ENCODE data around the gene DRAXIN. TPM values are rescaled to one million over a fixed set of nuclear protein-coding genes. Genes with fewer than 3 reads are reported as not detected.

Gene DRAXIN
- total RNA-seq, 4 donors from 2014 or later = not detected

GRCh38 chr1:11720033-11720376 lies 28.5 kb downstream of the DRAXIN start:
- ATAC-seq (ENCODE audit: low FRiP score) (no peak), DNase-seq (ENCODE audit: low spot score) (no peak)
- TF ChIP-seq, protein P1, sequence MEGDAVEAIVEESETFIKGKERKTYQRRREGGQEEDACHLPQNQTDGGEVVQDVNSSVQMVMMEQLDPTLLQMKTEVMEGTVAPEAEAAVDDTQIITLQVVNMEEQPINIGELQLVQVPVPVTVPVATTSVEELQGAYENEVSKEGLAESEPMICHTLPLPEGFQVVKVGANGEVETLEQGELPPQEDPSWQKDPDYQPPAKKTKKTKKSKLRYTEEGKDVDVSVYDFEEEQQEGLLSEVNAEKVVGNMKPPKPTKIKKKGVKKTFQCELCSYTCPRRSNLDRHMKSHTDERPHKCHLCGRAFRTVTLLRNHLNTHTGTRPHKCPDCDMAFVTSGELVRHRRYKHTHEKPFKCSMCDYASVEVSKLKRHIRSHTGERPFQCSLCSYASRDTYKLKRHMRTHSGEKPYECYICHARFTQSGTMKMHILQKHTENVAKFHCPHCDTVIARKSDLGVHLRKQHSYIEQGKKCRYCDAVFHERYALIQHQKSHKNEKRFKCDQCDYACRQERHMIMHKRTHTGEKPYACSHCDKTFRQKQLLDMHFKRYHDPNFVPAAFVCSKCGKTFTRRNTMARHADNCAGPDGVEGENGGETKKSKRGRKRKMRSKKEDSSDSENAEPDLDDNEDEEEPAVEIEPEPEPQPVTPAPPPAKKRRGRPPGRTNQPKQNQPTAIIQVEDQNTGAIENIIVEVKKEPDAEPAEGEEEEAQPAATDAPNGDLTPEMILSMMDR (IDR thresholded peaks at IDR 0.05) = peak in 1 of 3 donors; percentile 72

GRCh38 chr1:11720525-11720924 lies 29.0 kb downstream of the DRAXIN start:
- DNase-seq (ENCODE audit: low spot score) (no peak), ATAC-seq (ENCODE audit: low FRiP score) (no peak)
- TF ChIP-seq, protein P1 (IDR thresholded peaks at IDR 0.05) = no peak

DNA sequence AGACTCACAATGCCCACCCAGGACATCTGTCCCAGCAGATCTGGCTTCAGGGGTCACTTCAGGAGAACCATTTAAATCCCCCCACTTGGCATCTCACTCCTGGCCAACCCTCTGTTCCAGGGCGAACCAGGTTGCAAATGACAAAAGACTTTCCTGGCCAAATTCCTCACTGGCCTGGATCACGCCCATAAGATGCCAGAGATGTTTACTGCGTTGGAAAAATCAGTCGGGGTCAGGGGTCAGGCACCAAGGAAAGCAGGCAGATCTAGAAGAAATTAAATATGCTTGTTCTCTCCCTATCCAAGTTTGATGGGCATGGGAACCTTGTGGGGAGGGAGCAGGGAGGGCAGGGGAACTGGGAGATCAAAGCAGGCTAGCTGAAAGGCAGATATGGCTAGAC lies 29.8 kb downstream of the DRAXIN start:
- peak; percentile 8 for ATAC-seq (ENCODE audit: low FRiP score)
- TF ChIP-seq, protein P1 (IDR thresholded peaks at IDR 0.05) = no peak

DNA sequence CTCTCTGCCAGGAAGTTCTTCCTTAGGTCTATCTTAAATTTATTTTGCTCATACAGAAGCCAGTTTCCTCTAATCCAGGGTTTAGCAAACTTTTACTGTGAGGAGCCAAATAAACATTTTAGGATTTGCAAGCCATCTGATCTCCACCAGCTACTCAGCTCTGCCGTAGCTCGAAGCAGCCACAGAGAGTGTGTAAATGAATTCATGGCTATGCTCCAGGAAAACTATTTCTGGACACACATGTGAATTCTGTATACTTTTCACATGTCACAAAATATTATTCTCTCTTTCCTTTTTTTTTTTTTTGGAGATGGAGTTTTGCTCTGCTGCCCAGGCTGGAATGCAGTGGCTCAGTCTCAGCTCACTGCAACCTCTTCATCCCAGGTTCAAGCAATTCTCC lies 31.0 kb downstream of the DRAXIN start:
- DNase-seq (ENCODE audit: low spot score) (no peak), ATAC-seq (ENCODE audit: low FRiP score) (no peak)
- TF ChIP-seq, protein P1 (IDR thresholded peaks at IDR 0.05) = no peak

More for the DNA sequence above, 29.8 kb downstream of the DRAXIN start:
- no peak for DNase-seq (ENCODE audit: low spot score)

- DNase-seq (ENCODE audit: low spot score) (no peak), ATAC-seq (ENCODE audit: low FRiP score) (no peak)
- TF ChIP-seq, protein P1 (IDR thresholded peaks at IDR 0.05) = no peak
Observed at GRCh38 chr1:11725616-11726015, 34.1 kb downstream of the DRAXIN start.

GRCh38 chr1:11727119-11727518 lies 35.6 kb downstream of the DRAXIN start:
- TF ChIP-seq, protein P1 (IDR thresholded peaks at IDR 0.05) = no peak
- DNase-seq (ENCODE audit: low spot score) (no peak), ATAC-seq (ENCODE audit: low FRiP score) (no peak)

DNA sequence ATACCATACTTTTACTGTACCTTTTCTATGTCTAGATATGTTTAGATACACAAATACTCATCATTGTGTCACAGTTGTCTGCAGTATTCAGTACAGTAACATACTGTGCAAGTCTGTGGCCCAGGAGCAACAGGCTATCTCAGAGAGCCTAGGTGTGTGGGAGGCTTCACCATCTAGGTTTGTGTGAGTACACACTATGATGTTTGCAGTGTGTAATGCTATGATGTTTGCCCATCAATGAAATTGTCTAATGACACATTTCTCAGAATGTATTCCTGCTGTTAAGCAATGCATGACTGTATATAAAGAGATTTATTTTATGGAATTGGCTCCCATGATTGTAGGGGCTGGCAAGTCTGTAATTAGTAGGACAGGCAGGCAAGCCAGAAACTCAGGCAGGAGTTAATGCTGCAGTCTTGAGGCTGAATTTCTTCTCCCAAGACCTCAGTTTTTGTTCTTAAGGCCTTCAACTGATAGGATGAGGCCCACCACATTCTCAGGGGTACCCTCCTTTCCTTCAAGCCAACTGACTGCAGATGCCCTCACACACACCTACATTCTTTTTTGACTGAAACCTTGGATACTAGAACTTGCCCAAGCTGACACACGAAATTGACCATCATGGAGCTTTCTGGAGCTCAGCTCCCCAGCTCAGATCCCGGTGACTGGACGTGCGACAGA lies 36.8 kb downstream of the DRAXIN start:
- ATAC-seq (ENCODE audit: low FRiP score) (no peak), DNase-seq (ENCODE audit: low spot score) (no peak)
- TF ChIP-seq, protein P1 (IDR thresholded peaks at IDR 0.05) = no peak
